ENCODE data around the gene PKP1.

The PKP1 gene

GRCh38 chr1:201354901-201355295 lies 71.6 kb downstream of the PKP1 start:
- DNase-seq, result no peak

- DNase-seq, result no peak
Measured at GRCh38 chr1:201355471-201355870, 72.2 kb downstream of the PKP1 start.

- no peak for DNase-seq
Measured at GRCh38 chr1:201356236-201356635, 72.9 kb downstream of the PKP1 start.

GRCh38 chr1:201356701-201357100 lies 73.4 kb downstream of the PKP1 start:
- DNase-seq, result no peak

- DNase-seq, result no peak
Measured at GRCh38 chr1:201357211-201357610, 73.9 kb downstream of the PKP1 start.

GRCh38 chr1:201357636-201358348 lies 74.5 kb downstream of the PKP1 start:
- DNase-seq, result no peak

GRCh38 chr1:201358596-201358995 lies 75.3 kb downstream of the PKP1 start:
- DNase-seq, result no peak

- DNase-seq, result no peak
Measured at GRCh38 chr1:201359031-201359872, 75.9 kb downstream of the PKP1 start.

- DNase-seq, result no peak
Measured at GRCh38 chr1:201359873-201360210, 76.5 kb downstream of the PKP1 start.

GRCh38 chr1:201360486-201360885 lies 77.2 kb downstream of the PKP1 start:
- DNase-seq, result no peak

- DNase-seq, result no peak
Measured at GRCh38 chr1:201360901-201361651, 77.8 kb downstream of the PKP1 start.

GRCh38 chr1:201361652-201362504 lies 78.6 kb downstream of the PKP1 start:
- DNase-seq, result no peak

GRCh38 chr1:201362906-201363305 lies 79.6 kb downstream of the PKP1 start:
- no peak for DNase-seq

- DNase-seq, result no peak
Measured at GRCh38 chr1:201363467-201363866, 80.2 kb downstream of the PKP1 start.

- DNase-seq, result no peak
Measured at GRCh38 chr1:201364808-201365105, 81.5 kb downstream of the PKP1 start.

GRCh38 chr1:201365251-201365650 lies 81.9 kb downstream of the PKP1 start:
- DNase-seq, result no peak

GRCh38 chr1:201366696-201367095 lies 83.4 kb downstream of the PKP1 start:
- DNase-seq, result no peak

- no peak for DNase-seq
Measured at GRCh38 chr1:201369209-201369608, 85.9 kb downstream of the PKP1 start.

GRCh38 chr1:201370500-201370899 lies 87.2 kb downstream of the PKP1 start:
- DNase-seq, result no peak

GRCh38 chr1:201371276-201371675 lies 88.0 kb downstream of the PKP1 start:
- no peak for DNase-seq

GRCh38 chr1:201371792-201372191 lies 88.5 kb downstream of the PKP1 start:
- DNase-seq, result no peak

- DNase-seq, result no peak
Measured at GRCh38 chr1:201374364-201374763, 91.1 kb downstream of the PKP1 start.

- DNase-seq, result no peak
Measured at GRCh38 chr1:201375169-201375568, 91.9 kb downstream of the PKP1 start.
